HepG2 (cell line): ENCODE results near the gene EGFL8.
"Not testable (repeated sequence)": the region's sequence is repeated elsewhere in the genome, so short reads cannot be mapped to it uniquely, and the experiment has no call there.

Experiments
- NR2C2 ChIP-seq: sonication (generic); formaldehyde crosslinking; IDR thresholded peaks from 2 replicates; pipeline ENCODE4 v1.4.0; 2020; ENCODE audit warnings: missing genetic modification reagents, mild to moderate bottlenecking, moderate library complexity, borderline replicate concordance
- RFX1 ChIP-seq: fragments of 450-650 bp; IDR thresholded peaks from 2 replicates; pipeline ENCODE4 v1.6.1; 2017
- ZBTB20 ChIP-seq: sonication (generic); formaldehyde crosslinking; IDR thresholded peaks from 2 replicates; pipeline ENCODE4 v1.8.1; 2023; ENCODE audit warnings: missing genetic modification reagents, low read depth, mild to moderate bottlenecking, borderline replicate concordance
- ZNF431 ChIP-seq: sonication (generic); formaldehyde crosslinking; IDR thresholded peaks from 2 replicates; pipeline ENCODE4 v1.9.0; 2022; ENCODE audit warnings: missing genetic modification reagents, low read depth, mild to moderate bottlenecking, borderline replicate concordance
- TF ChIP-seq, protein P1 (sequence below): sonication (generic); formaldehyde crosslinking; IDR thresholded peaks from 2 replicates; pipeline ENCODE4 v1.5.0; 2020; ENCODE audit warnings: mild to moderate bottlenecking, missing genetic modification reagents, borderline replicate concordance

- TF ChIP-seq, protein P1, sequence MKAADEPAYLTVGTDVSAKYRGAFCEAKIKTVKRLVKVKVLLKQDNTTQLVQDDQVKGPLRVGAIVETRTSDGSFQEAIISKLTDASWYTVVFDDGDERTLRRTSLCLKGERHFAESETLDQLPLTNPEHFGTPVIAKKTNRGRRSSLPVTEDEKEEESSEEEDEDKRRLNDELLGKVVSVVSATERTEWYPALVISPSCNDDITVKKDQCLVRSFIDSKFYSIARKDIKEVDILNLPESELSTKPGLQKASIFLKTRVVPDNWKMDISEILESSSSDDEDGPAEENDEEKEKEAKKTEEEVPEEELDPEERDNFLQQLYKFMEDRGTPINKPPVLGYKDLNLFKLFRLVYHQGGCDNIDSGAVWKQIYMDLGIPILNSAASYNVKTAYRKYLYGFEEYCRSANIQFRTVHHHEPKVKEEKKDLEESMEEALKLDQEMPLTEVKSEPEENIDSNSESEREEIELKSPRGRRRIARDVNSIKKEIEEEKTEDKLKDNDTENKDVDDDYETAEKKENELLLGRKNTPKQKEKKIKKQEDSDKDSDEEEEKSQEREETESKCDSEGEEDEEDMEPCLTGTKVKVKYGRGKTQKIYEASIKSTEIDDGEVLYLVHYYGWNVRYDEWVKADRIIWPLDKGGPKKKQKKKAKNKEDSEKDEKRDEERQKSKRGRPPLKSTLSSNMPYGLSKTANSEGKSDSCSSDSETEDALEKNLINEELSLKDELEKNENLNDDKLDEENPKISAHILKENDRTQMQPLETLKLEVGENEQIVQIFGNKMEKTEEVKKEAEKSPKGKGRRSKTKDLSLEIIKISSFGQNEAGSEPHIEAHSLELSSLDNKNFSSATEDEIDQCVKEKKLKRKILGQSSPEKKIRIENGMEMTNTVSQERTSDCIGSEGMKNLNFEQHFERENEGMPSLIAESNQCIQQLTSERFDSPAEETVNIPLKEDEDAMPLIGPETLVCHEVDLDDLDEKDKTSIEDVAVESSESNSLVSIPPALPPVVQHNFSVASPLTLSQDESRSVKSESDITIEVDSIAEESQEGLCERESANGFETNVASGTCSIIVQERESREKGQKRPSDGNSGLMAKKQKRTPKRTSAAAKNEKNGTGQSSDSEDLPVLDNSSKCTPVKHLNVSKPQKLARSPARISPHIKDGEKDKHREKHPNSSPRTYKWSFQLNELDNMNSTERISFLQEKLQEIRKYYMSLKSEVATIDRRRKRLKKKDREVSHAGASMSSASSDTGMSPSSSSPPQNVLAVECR (CRISPR knock-in tag), result not testable (repeated sequence)
- not testable (repeated sequence) for TF ChIP-seq ZBTB20; RFX1; NR2C2 (CRISPR knock-in tag); ZNF431 (CRISPR knock-in tag)
These were observed 21.9 kb downstream of the EGFL8 start for GRCh38 chr6:32186151-32186840.
